Parathyroid adenoma (tissue), 2 donors: Measurements from ENCODE around the gene STARD13.

Experiments used
- H2AFZ ChIP-seq: fragments of 300-600 bp; sonication (generic); one replicate; pipeline ENCODE4 v1.7.0; 2017; ENCODE audit warnings: antibody characterized with exemption, mild to moderate bottlenecking
- H3K27ac ChIP-seq: fragments of 300-600 bp; sonication (generic); one replicate; pipeline ENCODE4 v1.7.0; 2017
- H3K27me3 ChIP-seq: fragments of 300-600 bp; sonication (generic); one replicate; pipeline ENCODE4 v1.7.0; 2017; ENCODE audit warnings: low read length; ENCODE audit not compliant: control insufficient read depth, insufficient read depth
- H3K36me3 ChIP-seq: fragments of 300-600 bp; sonication (generic); one replicate; pipeline ENCODE4 v1.7.0; 2017; ENCODE audit warnings: low read length; ENCODE audit not compliant: control insufficient read depth, insufficient read depth
- H3K4me1 ChIP-seq: fragments of 300-600 bp; sonication (generic); one replicate; pipeline ENCODE4 v1.7.0; 2017; ENCODE audit warnings: control low read depth
- H3K4me2 ChIP-seq: fragments of 300-600 bp; sonication (generic); one replicate; pipeline ENCODE4 v1.7.0; 2017; ENCODE audit warnings: low read length
- H3K4me3 ChIP-seq: fragments of 300-600 bp; sonication (generic); one replicate; pipeline ENCODE4 v1.7.0; 2017; ENCODE audit warnings: low read depth, low read length
- H3K79me2 ChIP-seq: fragments of 300-600 bp; sonication (generic); one replicate; pipeline ENCODE4 v1.7.0; 2017; ENCODE audit warnings: control low read depth
- H3K9ac ChIP-seq: fragments of 300-600 bp; sonication (generic); one replicate; pipeline ENCODE4 v1.7.0; 2017; ENCODE audit warnings: mild to moderate bottlenecking
- H3K9me3 ChIP-seq: fragments of 300-600 bp; sonication (generic); one replicate; pipeline ENCODE4 v1.7.0; 2017; ENCODE audit warnings: low read length; ENCODE audit not compliant: control insufficient read depth
- CTCF ChIP-seq: fragments of 300-600 bp; sonication (generic); IDR thresholded peaks from one replicate; pipeline ENCODE4 v1.7.0; 2017; ENCODE audit warnings: antibody characterized with exemption, mild to moderate bottlenecking
- donor health status: primary hyperparathyroidism.

Gene STARD13

GRCh38 chr13:33090755-33091414 lies 194.7 kb downstream of the STARD13 start:
- Histone ChIP-seq H2AFZ (peak overlapping the region; percentile 50), H3K4me3 (no peak overlapping the region), H3K79me2 (no peaks in the 10 kb centered on the region), H3K4me2 (no peak overlapping the region), H3K9me3 (no peaks in the 10 kb centered on the region), H3K4me1 (peaks cover 4% of the 10 kb centered on the region), H3K9ac (no peak overlapping the region), H3K27me3 (no peaks in the 10 kb centered on the region), H3K36me3 (no peaks in the 10 kb centered on the region), H3K27ac (peak overlapping the region; percentile 32)
- TF ChIP-seq CTCF: no peak

GRCh38 chr13:33089311-33089710 lies 196.2 kb downstream of the STARD13 start:
- H2AFZ ChIP-seq: no peak overlapping the region
- no peaks in the 10 kb centered on the region for H3K27me3 ChIP-seq
- no peak overlapping the region for H3K9ac ChIP-seq
- TF ChIP-seq CTCF: no peak
- H3K9me3 ChIP-seq: no peaks in the 10 kb centered on the region
- H3K27ac ChIP-seq: no peak overlapping the region
- no peak overlapping the region for H3K4me2 ChIP-seq
- peaks cover 4% of the 10 kb centered on the region for H3K4me1 ChIP-seq
- H3K79me2 ChIP-seq: no peaks in the 10 kb centered on the region
- H3K36me3 ChIP-seq: no peaks in the 10 kb centered on the region
- no peak overlapping the region for H3K4me3 ChIP-seq

GRCh38 chr13:33087790-33088189 lies 197.8 kb downstream of the STARD13 start:
- Histone ChIP-seq H3K4me1 (peaks cover 4% of the 10 kb centered on the region), H3K79me2 (no peaks in the 10 kb centered on the region), H3K36me3 (no peaks in the 10 kb centered on the region), H3K4me2 (no peak overlapping the region), H3K9me3 (no peaks in the 10 kb centered on the region), H3K4me3 (no peak overlapping the region), H3K27ac (peak overlapping the region; percentile 29), H2AFZ (no peak overlapping the region), H3K27me3 (no peaks in the 10 kb centered on the region), H3K9ac (no peak overlapping the region)
- no peak for TF ChIP-seq CTCF

GRCh38 chr13:33087091-33087490 lies 198.5 kb downstream of the STARD13 start:
- peaks cover 4% of the 10 kb centered on the region for H3K4me1 ChIP-seq

More at GRCh38 chr13:33087091-33087490, 198.5 kb downstream of the STARD13 start:
- Histone ChIP-seq H3K27me3 (no peaks in the 10 kb centered on the region), H3K27ac (peak overlapping the region; percentile 29), H3K9me3 (no peaks in the 10 kb centered on the region), H3K36me3 (no peaks in the 10 kb centered on the region), H3K4me3 (no peak overlapping the region), H3K4me2 (no peak overlapping the region), H3K79me2 (no peaks in the 10 kb centered on the region), H2AFZ (no peak overlapping the region), H3K9ac (no peak overlapping the region)
- no peak for TF ChIP-seq CTCF
